ENCODE results near the gene CALN1.

- TF ChIP-seq, protein P1, sequence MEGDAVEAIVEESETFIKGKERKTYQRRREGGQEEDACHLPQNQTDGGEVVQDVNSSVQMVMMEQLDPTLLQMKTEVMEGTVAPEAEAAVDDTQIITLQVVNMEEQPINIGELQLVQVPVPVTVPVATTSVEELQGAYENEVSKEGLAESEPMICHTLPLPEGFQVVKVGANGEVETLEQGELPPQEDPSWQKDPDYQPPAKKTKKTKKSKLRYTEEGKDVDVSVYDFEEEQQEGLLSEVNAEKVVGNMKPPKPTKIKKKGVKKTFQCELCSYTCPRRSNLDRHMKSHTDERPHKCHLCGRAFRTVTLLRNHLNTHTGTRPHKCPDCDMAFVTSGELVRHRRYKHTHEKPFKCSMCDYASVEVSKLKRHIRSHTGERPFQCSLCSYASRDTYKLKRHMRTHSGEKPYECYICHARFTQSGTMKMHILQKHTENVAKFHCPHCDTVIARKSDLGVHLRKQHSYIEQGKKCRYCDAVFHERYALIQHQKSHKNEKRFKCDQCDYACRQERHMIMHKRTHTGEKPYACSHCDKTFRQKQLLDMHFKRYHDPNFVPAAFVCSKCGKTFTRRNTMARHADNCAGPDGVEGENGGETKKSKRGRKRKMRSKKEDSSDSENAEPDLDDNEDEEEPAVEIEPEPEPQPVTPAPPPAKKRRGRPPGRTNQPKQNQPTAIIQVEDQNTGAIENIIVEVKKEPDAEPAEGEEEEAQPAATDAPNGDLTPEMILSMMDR (IDR thresholded peaks at IDR 0.05), result no peak
- no peak for TF ChIP-seq POLR2A (IDR thresholded peaks at IDR 0.05)
Observed at GRCh38 chr7:71933426-71933825, 478.7 kb downstream of the CALN1 start.
